Panc1 (cell line): Measurements from ENCODE around the gene RIMBP2. TPM values are rescaled to one million over a fixed set of nuclear protein-coding genes. Genes with fewer than 3 reads are reported as not detected.

Experiments used
- ATAC-seq: fragments of 200-7000 bp; cut with Tn5 transposase; 2 replicates; pipeline ENCODE4 v1.9.1; 2020; ENCODE audit warnings: mild to moderate bottlenecking, moderate library complexity
- BruUV-seq: library from RNA; stranded (reverse); fragments of 400-500 nt; replicated peaks from 2 replicates; lab custom pipeline; 2021; lab: Mats Ljungman, UMichigan
- CTCF ChIA-PET: fragments of 300-600 bp; sonication (Branson Sonifier 250); formaldehyde crosslinking; loops from one replicate; lab custom pipeline; 2022; ENCODE audit warnings: antibody characterized with exemption; lab: Charles Lee
- POLR2A ChIA-PET: fragments of 300-600 bp; sonication (Branson Sonifier 250); formaldehyde crosslinking; loops from one replicate; lab custom pipeline; 2022; ENCODE audit warnings: antibody characterized with exemption; lab: Charles Lee
- DNase-seq: peaks from one replicate; pipeline ENCODE4 v3.0.0-alpha.2; 2010; ENCODE audit warnings: low read depth, low spot score
- H3K27ac ChIP-seq: 2 replicates; pipeline ENCODE4 v1.5.1; 2011; ENCODE audit warnings: mild to moderate bottlenecking, low read length, inconsistent platforms
- H3K27me3 ChIP-seq: fragments of 200-500 bp; sonication (Bioruptor generic); 2 replicates; pipeline ENCODE4 v1.6.0; 2014; ENCODE audit warnings: low read length, inconsistent platforms; ENCODE audit not compliant: control insufficient read depth, insufficient read depth
- H3K36me3 ChIP-seq: fragments of 200-500 bp; sonication (Bioruptor generic); 2 replicates; pipeline ENCODE4 v1.5.1; 2014; ENCODE audit warnings: inconsistent platforms, mild to moderate bottlenecking, low read length, moderate library complexity; ENCODE audit not compliant: control insufficient read depth, insufficient read depth
- H3K4me1 ChIP-seq: 2 replicates; pipeline ENCODE4 v1.5.1; 2011; ENCODE audit warnings: inconsistent platforms, mild to moderate bottlenecking, low read length, moderate library complexity; ENCODE audit not compliant: control insufficient read depth, insufficient read depth
- H3K4me3 ChIP-seq, 2 experiments: 2 replicates each; pipeline ENCODE4 v1.5.1; 2011 to 2012; ENCODE audit warnings: low read depth in 2 of 2, low read length in 2 of 2, mild to moderate bottlenecking in 2 of 2, inconsistent platforms in 1 of 2, moderate library complexity in 1 of 2
- H3K9me3 ChIP-seq: fragments of 200-500 bp; sonication (Bioruptor generic); 2 replicates; pipeline ENCODE4 v1.5.1; 2014; ENCODE audit warnings: low read depth, mild to moderate bottlenecking, inconsistent platforms, low read length, moderate library complexity; ENCODE audit not compliant: control insufficient read depth, insufficient read depth
- POLR2AphosphoS5 ChIP-seq: IDR thresholded peaks from 2 replicates; pipeline ENCODE4 v1.6.1; 2012; ENCODE audit warnings: mild to moderate bottlenecking, low read depth, low read length, moderate library complexity
- SIN3A ChIP-seq: IDR thresholded peaks from 2 replicates; pipeline ENCODE4 v1.6.1; 2012; ENCODE audit warnings: low read depth, mild to moderate bottlenecking, low read length, moderate library complexity, borderline replicate concordance; ENCODE audit not compliant: insufficient read depth
- TCF7L2 ChIP-seq: IDR thresholded peaks from 2 replicates; pipeline ENCODE4 v1.6.1; 2011; ENCODE audit warnings: mild to moderate bottlenecking, low read depth, low read length, inconsistent platforms
- in situ Hi-C: cut with HindIII; loops from 2 replicates; pipeline ENCODE4 v1.10.0; 2016; ENCODE audit warnings: low sequenced_read_pairs, low pct_unique_long_range_greater_than_20kb
- intact Hi-C: fragments of 100-400 bp; cut with micrococcal nuclease; formaldehyde crosslinking; loops from one replicate; pipeline ENCODE4 v1.10.0; 2022; ENCODE audit not compliant: unreplicated experiment
- total RNA-seq: library from RNA; stranded (reverse); gene quantifications from one replicate; pipeline ENCODE4 v1.2.1, GENCODE V29; 2021; ENCODE audit not compliant: unreplicated experiment
- TF ChIP-seq, protein P1 (sequence below): fragments of 450-650 bp; IDR thresholded peaks from 2 replicates; pipeline ENCODE4 v1.5.1; 2017; ENCODE audit warnings: mild to moderate bottlenecking
- TF ChIP-seq, protein P2 (sequence below), 2 experiments: IDR thresholded peaks; 2 replicates each; pipeline ENCODE4 v1.6.1; 2011 to 2012; ENCODE audit warnings: low read depth in 2 of 2, control low read depth in 1 of 2, low read length in 1 of 2, mild to moderate bottlenecking in 1 of 2, moderate library complexity in 1 of 2; ENCODE audit not compliant: insufficient read depth in 1 of 2

Gene RIMBP2
- total RNA-seq, 1 experiment from 2014 or later = not detected

DNA sequence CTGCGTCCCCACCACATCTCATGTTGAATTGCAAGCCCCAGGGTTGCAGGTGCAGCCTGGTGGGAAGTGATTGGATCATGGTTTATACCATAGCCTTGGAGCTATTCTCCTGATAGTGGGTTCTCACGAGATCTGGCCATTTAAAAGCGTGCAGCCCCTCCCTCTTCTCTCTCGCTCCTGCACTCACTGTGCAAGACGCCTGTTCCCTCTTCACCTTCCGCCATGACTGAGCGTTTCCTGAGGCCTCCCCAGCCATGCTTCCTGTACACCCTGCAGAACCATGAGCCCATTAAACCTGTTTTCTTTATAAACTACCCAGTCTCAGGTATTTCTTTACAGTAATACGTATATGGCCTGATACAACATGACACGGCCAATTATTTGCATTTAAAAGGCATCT, 146.6 kb downstream of the RIMBP2 start:
- BruUV-seq = no TSS peak
- ATAC-seq = no peak
- in situ Hi-C loops (no loop called here), intact Hi-C loops (no loop called here)
- DNase-seq = no peak
- ChIA-PET POLR2A (no interaction called here), CTCF (no interaction called here)
- H3K4me1 ChIP-seq = no peaks in the 10 kb centered on the region
- H3K4me3 ChIP-seq = no peak overlapping the region
- H3K9me3 ChIP-seq = no peaks in the 10 kb centered on the region
- H3K27me3 ChIP-seq = no peaks in the 10 kb centered on the region
- H3K36me3 ChIP-seq = no peaks in the 10 kb centered on the region
- TF ChIP-seq, protein P1, sequence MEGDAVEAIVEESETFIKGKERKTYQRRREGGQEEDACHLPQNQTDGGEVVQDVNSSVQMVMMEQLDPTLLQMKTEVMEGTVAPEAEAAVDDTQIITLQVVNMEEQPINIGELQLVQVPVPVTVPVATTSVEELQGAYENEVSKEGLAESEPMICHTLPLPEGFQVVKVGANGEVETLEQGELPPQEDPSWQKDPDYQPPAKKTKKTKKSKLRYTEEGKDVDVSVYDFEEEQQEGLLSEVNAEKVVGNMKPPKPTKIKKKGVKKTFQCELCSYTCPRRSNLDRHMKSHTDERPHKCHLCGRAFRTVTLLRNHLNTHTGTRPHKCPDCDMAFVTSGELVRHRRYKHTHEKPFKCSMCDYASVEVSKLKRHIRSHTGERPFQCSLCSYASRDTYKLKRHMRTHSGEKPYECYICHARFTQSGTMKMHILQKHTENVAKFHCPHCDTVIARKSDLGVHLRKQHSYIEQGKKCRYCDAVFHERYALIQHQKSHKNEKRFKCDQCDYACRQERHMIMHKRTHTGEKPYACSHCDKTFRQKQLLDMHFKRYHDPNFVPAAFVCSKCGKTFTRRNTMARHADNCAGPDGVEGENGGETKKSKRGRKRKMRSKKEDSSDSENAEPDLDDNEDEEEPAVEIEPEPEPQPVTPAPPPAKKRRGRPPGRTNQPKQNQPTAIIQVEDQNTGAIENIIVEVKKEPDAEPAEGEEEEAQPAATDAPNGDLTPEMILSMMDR = no peak
- TF ChIP-seq TCF7L2 (no peak), POLR2AphosphoS5 (no peak), SIN3A (no peak)
- TF ChIP-seq, protein P2, sequence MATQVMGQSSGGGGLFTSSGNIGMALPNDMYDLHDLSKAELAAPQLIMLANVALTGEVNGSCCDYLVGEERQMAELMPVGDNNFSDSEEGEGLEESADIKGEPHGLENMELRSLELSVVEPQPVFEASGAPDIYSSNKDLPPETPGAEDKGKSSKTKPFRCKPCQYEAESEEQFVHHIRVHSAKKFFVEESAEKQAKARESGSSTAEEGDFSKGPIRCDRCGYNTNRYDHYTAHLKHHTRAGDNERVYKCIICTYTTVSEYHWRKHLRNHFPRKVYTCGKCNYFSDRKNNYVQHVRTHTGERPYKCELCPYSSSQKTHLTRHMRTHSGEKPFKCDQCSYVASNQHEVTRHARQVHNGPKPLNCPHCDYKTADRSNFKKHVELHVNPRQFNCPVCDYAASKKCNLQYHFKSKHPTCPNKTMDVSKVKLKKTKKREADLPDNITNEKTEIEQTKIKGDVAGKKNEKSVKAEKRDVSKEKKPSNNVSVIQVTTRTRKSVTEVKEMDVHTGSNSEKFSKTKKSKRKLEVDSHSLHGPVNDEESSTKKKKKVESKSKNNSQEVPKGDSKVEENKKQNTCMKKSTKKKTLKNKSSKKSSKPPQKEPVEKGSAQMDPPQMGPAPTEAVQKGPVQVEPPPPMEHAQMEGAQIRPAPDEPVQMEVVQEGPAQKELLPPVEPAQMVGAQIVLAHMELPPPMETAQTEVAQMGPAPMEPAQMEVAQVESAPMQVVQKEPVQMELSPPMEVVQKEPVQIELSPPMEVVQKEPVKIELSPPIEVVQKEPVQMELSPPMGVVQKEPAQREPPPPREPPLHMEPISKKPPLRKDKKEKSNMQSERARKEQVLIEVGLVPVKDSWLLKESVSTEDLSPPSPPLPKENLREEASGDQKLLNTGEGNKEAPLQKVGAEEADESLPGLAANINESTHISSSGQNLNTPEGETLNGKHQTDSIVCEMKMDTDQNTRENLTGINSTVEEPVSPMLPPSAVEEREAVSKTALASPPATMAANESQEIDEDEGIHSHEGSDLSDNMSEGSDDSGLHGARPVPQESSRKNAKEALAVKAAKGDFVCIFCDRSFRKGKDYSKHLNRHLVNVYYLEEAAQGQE (IDR thresholded peaks at IDR 0.05; ENCODE audit: insufficient read depth in 1 of 2, low read depth in 2 of 2, low read length in 1 of 2) = no peak
- H3K27ac ChIP-seq = no peak overlapping the region

DNA sequence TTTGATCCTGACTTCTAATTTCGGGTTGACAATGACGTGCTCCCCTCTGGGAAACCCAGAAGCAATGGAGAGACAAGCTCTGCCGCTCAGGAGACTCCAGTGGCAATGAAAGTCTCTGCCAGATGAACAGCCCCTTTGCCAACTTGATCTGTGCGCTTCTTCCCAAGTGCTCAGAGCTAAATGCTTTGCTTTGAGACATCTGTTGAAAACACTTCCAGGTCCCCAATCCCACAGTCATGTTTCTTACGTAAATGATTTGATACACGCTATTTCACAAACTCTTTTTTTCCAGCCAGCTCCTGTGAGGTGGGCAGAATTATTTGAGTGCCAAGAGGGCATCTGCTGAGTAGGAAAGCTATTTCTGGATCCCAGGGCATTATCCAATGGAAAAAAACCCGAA, 147.6 kb downstream of the RIMBP2 start:
- no TSS peak for BruUV-seq
- Histone ChIP-seq H3K27ac (no peak overlapping the region), H3K27me3 (no peaks in the 10 kb centered on the region), H3K36me3 (no peaks in the 10 kb centered on the region), H3K4me3 (no peak overlapping the region), H3K4me1 (no peaks in the 10 kb centered on the region), H3K9me3 (no peaks in the 10 kb centered on the region)
- TF ChIP-seq POLR2AphosphoS5 = no peak
- TF ChIP-seq TCF7L2 = no peak
- no peak for TF ChIP-seq SIN3A
- TF ChIP-seq, protein P1 = no peak
- TF ChIP-seq, protein P2 (IDR thresholded peaks at IDR 0.05; ENCODE audit: insufficient read depth in 1 of 2, low read depth in 2 of 2, low read length in 1 of 2) = no peak
- in situ Hi-C loops = no loop called here
- ChIA-PET POLR2A (no interaction called here), CTCF (no interaction called here)
- DNase-seq = no peak
- intact Hi-C loops = no loop called here
- no peak for ATAC-seq
